Activated CD8-positive, alpha-beta memory T cell treated with anti-CD3 and anti-CD28 coated beads, Interleukin-2, amount 50 U/mL, for 1 hour (primary cell): ENCODE data around the gene CCDC88B.
"Not testable (repeated sequence)": the region's sequence is repeated elsewhere in the genome, so short reads cannot be mapped to it uniquely, and the experiment has no call there.

ENCODE experiments used
- DNase-seq: peaks from one replicate; pipeline ENCODE4 v3.0.0-alpha.2; 2020; ENCODE audit errors: extremely low read depth

CCDC88B gene

GRCh38 chr11:64321026-64321425 is 19.0 kb upstream of the CCDC88B start:
- no peak for DNase-seq

- DNase-seq, result no peak
Measured at GRCh38 chr11:64321533-64321932, 18.5 kb upstream of the CCDC88B start.

- no peak for DNase-seq
Measured at GRCh38 chr11:64322925-64323260, 17.1 kb upstream of the CCDC88B start.

DNA sequence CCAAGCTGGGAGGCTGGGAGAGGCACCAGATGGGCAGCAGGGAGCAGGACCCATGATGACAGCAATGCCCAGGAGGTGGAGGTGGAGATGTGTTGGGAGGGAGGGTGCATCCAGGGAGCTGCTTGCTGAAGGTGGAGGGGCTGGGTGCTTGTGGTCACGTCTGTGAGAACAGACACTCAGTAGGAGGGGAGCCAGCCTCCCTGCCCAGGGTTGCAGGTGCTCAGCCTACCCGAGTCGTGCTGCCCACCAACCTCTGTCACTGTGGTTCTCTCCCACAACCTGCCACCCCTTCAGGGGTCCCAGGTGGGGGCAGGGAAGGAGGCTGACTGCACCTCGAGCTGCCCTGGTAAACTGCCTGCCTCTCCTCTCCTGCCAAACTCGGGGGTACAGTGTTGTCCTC is 16.6 kb upstream of the CCDC88B start:
- no peak for DNase-seq

GRCh38 chr11:64323984-64324383 is 16.0 kb upstream of the CCDC88B start:
- not testable (repeated sequence) for DNase-seq

- no peak for DNase-seq
Measured at GRCh38 chr11:64324692-64325469, 15.1 kb upstream of the CCDC88B start.

- DNase-seq, result no peak
Measured at GRCh38 chr11:64327375-64327774, 12.6 kb upstream of the CCDC88B start.

DNA sequence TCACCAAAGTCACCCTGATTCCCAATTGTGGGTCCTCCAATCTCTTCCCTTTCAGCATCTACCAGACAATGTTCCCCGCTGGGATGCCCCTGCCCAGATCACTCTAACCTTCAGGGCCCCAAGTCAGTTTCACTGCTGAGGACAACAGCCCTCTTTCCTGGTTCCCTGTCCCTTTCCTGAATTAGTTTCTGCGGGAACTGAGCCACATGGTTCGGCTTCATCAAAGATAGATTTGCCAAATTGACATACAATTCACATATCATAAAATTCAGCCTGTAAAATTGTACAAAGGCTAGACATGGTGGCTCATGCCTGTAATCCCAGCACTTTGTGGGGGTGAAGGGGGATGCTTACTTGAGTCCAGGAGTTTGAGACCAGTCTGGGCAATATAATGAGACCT is 12.0 kb upstream of the CCDC88B start:
- DNase-seq, result no peak

DNA sequence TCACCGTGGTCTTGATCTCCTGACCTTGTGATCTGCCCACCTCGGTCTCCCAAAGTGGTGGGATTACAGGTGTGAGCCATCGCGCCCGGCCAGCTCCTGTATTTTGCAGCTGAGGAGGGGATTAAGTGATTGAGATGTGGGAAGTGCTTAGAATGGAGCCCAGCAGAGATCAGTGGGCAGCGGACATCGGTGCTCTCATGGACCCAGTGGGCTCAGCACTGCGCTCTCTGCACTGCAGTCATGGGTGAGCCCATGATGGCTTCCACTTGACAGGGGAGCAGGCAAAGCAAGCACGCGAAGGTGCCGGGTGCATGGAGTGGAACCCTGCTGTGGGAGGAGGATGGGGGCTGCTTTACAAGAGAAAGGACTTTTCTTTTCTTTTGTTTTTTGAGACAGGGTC is 9.1 kb upstream of the CCDC88B start:
- DNase-seq, result no peak

DNA sequence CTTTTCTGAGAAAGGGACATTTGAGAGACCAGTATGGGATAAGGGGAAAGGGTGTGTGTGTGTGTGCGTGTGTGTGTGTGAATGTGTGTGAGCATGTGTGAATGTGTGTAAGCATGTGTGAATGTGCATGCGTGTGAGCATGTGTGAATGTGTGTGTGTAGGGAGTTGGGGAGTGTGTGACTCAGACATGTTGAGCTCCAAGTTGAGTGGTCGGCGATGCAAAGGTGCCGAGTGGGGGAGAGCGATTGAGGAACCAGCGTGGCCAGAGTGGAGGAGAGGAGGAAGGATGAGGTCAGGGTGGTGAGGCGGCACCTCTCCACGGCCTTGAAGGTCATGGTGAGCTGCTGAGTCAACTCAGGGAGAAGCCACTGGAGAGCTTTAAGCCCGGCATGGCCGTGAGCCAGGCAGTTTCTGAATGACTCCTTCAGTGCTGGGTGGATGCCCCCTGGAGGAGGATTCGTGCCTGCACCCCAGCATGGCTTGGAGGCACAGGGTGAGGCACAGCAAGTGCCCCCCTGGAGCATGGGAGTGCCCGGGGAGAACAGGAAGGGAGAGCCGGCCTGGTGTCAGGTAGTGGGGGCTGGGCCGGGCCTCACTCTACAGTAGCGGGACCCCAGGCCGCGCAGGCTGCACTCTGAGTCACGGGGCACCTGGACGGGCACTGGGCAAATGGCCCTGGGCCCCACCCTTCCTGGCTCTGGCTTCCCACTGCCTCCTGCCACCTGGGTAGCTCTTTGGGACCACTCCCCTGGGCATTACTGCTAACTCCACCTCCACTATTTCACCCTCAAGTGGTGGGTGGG is 8.2 kb upstream of the CCDC88B start:
- DNase-seq, result peak; percentile 52

DNA sequence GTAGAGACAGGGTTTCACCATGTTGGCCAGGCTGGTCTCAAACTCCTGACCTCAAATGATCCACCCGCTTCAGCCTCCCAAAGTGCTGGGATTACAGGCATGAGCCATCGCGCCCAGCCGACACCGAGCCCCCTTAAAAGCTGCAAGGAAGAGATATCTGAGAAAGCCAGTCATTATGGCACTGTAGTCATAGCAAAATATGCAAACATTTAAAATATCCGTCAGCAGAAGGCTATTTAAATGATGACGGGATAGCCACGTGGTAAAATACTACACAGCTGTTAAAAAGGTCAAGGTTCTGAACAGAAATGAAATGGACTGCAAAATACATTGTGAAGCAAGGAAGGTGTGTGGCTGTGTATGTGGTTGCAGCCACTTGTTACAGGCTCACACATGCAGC is 6.4 kb upstream of the CCDC88B start:
- no peak for DNase-seq

GRCh38 chr11:64334764-64335735 is 5.0 kb upstream of the CCDC88B start:
- DNase-seq, result no peak

GRCh38 chr11:64337538-64338249 is 2.3 kb upstream of the CCDC88B start:
- no peak for DNase-seq

DNA sequence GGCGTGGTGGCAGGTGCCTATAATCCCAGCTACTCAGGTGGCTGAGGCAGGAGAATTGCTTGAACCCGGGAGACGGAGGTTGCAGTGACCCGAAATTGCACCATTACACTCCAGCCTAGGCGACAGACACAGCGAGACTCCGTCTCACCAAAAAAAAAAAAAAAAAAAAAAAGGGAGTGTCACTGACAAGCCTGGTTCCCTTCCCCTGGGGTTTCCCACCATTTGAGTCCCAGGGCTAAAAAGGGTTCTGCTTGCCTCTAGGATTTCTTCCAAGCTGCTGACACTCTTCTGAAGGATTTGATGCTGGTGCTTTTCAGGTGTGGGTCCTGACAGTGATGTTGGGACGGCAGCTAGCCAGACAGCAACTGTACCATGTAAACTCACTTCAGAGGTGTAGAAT is 1.3 kb upstream of the CCDC88B start:
- no peak for DNase-seq

DNA sequence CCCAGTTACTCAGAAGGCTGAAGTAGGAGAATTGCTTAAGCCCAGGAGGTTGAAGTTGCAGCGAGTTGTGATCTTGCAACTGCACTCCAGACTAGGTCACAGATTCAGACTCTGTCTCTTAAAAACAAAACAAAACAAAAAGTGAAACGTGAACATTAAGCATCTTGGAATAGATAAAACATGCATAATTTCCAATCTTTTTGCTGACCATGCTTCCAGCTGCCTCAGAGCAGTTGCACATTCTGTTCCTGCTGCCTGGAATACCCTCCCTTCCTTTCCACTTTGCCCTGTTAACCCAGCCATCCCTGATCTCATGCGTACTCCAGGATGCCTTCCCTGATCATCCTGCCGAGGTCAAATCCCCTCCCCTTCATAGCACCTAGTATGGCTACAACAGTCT is 718 bp upstream of the CCDC88B start:
- no peak for DNase-seq

DNA sequence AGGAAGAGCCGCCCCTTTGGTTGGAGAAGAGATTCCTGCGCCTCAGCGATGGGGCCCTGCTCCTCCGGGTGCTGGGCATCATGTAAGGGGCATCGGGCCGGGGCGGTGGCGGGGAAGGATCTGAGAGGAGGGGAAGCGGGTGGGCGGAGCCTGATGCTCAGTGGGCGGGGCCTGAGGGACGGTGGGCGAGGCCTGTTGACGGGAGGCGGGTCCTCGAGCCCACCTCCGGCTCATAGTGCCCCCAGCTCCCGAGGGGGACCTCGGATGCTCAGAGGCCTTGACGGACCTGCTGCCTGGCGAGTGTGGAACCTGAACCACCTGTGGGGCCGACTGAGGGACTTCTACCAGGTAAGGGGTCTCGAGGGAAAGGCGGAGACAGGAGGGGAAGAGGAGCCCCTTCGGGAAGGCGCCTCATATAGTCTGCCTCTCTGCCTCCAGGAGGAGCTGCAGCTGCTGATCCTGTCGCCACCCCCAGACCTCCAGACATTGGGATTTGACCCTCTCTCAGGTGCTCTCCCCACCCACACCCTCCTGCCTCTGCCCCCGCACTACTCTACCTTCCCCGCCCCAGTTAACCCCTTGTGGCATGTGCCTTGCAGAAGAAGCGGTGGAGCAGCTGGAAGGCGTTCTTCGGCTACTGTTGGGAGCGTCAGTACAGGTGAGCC is 799 bp downstream of the CCDC88B start:
- no peak for DNase-seq

- DNase-seq, result no peak
Measured at GRCh38 chr11:64341429-64341828, 1.4 kb downstream of the CCDC88B start.

DNA sequence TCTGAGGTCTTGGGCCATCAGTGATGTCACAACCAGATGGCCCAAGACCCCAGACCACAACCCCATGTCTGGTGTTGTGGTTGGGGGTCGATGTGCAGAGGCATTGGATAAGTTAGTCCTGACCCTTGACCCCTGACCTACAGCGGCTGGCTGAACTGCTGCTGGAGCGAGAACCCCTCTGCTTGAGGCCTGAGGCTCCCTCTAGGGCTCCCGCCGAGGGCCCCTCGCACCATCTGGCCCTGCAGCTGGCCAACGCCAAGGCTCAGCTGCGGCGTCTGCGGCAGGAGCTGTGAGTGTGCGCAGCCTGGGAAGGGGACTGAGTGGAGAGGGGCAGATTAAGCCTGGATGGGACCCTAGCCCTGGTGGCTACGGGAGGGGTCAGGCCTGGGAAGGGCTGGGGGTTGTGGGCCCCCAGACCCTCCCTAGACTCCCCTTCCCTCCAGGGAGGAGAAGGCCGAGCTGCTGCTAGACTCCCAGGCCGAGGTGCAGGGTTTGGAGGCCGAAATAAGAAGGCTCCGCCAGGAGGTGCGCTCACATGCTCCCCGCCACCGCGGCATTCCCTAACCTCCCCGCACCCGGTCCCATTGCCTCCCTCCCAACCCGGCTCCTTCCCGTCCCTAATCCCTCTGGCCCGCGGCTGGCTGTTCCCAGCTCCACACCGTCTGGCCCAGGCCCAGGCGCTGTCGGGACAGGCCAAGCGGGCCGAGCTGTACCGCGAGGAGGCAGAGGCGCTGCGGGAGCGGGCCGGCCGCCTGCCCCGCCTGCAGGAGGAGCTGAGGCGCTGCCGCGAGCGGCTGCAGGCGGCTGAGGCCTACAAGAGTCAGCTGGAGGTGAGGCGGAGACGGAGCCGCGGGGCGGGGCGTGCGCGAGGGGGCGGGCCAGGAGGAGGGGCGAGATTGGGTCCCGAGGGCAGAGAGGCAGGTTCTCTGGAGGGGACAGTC is 2.1 kb downstream of the CCDC88B start:
- DNase-seq, result peak; percentile 45

DNA sequence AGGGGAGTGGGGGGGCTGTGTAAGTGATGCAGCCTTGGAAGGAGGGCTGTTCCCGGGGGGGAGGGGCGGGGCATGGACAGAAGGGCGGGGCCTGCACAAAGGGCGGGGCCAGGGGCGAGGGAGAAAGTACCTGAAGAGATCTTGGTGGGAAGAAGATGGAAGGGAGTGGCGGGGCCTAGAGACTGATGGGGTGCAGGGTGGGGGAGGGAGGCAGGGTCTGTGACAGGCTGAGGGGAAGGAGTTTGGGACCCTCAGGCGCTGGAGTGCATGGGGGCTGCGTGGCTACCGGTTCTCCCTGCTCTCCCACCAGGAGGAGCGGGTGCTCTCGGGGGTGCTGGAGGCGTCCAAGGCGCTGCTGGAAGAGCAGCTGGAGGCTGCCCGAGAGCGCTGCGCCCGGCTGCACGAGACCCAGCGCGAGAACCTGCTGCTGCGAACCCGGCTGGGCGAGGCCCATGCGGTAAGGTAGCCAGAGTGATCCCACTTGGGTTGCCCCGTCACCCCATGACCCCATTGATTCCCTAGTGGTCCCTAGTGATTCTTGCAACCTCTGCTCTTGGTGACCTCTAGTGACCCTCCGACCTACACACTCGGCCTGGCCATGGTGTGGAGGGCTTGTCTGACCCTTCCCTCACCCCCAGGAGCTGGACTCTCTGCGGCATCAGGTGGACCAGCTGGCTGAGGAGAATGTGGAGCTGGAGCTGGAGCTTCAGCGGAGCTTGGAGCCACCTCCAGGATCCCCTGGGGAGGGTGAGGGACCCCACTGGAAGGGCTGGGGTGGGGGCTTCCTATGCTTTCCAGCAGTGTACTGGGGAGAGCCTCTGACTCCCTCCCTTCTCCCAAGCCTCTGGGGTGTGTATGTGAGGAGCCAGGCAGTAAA is 3.1 kb downstream of the CCDC88B start:
- no peak for DNase-seq
